Right lung (tissue), 5 donors: ENCODE measurements around the gene GDI2. TPM values are rescaled to one million over a fixed set of nuclear protein-coding genes. Genes with fewer than 3 reads are reported as not detected.
"Not testable (repeated sequence)": the region's sequence is repeated elsewhere in the genome, so short reads cannot be mapped to it uniquely, and the experiment has no call there.

Experiments
- DNase-seq, 2 donors: peaks; one replicate each; pipeline ENCODE4 v3.0.0-alpha.2; 2013
- polyA plus RNA-seq, 5 donors: library from polyadenylated mRNA; unstranded; fragments of 120-200 nt; gene quantifications; one replicate each; pipeline versions ENCODE4 v1.2.1 to v1.2.3, GENCODE V29; 2013; ENCODE audit warnings: inconsistent platforms in 1 of 5, low replicate concordance in 1 of 5; ENCODE audit not compliant: insufficient read length in 5 of 5, insufficient read depth in 1 of 5

Gene GDI2
- polyA plus RNA-seq, 5 donors, result 216 to 317 (median 269) TPM

DNA sequence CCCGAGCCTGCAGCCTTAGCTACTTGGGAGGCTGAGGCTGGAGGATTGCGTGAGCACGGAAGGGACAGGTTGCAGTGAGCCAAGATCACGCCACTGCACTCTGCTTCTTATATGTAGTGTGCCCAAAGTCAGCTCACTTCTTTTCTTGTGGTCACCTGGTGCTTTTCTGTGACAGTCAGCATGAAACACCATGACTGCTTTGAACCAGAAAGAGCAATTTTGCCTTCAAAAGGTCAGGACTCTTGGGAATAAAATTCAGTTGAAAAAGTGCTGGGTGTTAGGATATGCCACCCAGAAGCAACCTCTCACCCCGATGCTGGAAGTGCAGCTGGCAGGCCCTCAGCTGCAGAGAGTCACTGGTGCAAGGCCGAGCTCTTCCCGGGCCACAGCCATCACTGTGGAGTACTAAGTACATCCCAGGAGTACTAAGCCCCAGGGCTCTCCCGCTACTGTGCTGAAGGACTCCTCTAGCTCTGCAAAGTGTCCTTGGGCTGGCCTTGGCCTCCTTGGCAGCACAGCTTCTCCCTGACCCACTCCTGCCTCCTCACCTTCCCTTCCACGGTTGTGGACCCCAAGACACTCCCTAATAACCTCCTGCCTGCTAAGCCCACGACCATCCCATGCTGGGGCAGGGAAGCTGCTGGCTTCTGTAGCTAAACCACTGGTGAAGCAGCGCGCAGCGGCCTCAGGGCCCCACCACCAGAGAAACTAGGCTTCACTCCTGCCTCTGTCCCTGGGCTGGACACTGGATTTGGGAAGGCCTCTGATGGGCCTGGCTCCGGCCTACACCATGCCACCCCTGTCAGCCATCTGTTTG lies 17.6 kb upstream of the GDI2 start:
- no peak for DNase-seq

- DNase-seq, result no peak
Observed at GRCh38 chr10:5829267-5829666, 16.0 kb upstream of the GDI2 start.

GRCh38 chr10:5828725-5829124 lies 15.5 kb upstream of the GDI2 start:
- no peak for DNase-seq

DNA sequence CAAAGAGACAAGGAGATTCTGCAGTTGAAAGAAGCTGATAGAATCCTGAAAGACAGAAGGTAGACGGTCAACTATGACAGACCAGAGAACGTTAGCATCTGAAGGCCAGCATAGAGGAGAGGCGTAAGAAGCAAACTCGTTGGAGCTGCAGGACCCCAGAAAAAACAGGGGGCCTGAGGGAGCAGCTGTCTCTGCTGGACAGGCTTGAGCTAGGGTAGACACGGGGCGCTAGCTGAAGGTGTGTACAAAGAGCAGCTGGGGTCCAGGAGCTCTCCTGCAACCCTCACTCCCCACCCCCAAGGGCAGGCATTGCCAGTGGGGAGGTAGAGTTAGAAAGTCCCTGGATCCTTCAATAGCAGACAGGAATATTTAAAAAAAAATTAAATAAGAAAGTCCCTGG lies 14.6 kb upstream of the GDI2 start:
- DNase-seq, result no peak

DNA sequence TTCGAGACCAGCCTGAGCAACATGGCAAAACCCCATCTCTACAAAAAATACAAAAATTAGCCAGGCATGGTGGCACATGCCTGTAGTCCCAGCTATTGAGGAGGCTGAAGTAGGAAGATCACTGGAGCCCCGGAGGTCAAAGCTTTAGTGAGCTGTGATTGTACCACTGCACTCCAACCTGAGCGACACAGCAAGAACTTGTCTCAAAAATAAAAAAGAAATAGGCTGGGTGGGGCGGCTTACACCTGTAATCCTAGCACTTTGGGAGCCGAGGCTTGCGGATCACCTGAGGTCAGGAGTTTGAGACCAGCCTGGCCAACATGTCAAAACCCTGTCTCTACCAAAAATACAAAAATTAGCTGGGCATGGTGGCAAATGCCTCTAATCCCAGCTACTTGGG lies 13.3 kb upstream of the GDI2 start:
- not testable (repeated sequence) for DNase-seq

DNA sequence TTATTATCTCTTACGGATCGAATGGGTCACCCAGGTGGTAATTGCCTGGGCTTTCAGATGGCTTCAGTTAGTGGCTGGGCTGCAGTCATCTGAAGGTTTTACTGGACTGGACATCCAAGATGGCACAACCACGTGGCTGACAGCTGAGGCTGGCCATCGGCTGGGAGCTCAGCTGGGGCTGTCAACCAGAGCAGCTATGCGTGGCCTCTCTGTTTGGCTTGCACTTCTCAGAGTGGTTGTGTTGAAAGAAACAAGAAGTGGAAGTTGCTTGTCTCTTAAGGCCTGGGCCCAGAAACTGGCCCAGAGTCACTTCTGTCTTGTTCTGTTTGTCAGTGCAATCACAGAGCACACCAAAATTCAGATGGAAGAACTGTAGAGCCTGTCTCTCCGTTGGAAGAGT lies 5.7 kb upstream of the GDI2 start:
- DNase-seq, result no peak

- no peak for DNase-seq
Observed at GRCh38 chr10:5818048-5818331, 4.8 kb upstream of the GDI2 start.

DNA sequence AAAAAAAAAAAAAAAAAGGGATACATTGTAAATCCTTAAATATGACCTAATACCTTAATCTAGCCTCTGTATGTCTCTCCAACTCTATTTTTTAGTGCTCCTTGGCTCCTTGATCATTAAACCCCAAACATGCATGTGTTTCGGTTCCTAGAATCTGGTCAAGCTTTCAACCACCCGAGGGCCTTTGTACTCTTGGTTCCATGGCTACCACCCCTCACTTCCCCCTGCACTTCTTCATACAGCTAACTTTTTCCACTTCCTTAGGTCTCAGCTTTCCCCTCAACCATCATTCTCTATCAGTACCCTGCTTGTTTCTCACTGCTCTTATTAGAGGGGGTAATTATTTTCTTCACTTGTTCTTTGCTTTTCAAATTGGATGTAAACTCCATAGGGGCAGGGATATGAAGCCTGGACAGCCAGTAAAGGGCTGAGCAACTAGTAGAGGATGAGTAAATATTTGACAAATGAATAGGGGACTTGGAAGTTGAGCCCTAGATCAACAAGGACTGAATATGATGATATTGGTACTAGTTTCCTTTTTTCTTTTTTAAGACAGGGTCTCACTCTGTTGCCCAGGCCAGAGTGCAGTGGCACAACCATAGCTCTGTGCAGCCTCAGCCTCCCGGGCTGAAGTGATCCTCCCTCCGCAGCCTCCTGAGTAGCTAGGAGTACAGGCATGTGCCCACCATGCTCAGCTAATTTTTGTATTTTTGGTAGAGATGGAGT lies 4.3 kb upstream of the GDI2 start:
- DNase-seq, result no peak

DNA sequence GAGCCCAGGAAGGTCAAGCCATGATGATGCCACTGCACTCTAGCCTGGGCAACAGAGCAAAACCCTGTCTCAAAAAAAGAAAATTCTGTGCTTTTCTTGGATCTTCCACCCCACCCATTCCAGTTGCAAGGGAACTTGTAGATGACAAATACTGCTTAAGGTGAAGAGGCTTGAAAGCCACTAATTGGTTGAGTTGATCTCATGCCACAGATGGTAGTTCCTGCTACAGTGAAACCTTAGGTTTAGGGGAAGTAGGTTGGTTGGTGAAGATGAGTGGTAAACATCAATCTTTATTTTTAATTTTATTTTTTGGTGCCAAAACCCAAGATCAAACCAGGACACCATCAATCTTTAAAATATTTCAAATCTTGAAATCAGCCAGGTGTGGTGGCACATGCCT lies 2.9 kb upstream of the GDI2 start:
- no peak for DNase-seq

- DNase-seq, result no peak
Observed at GRCh38 chr10:5814110-5815107, 1.2 kb upstream of the GDI2 start.

DNA sequence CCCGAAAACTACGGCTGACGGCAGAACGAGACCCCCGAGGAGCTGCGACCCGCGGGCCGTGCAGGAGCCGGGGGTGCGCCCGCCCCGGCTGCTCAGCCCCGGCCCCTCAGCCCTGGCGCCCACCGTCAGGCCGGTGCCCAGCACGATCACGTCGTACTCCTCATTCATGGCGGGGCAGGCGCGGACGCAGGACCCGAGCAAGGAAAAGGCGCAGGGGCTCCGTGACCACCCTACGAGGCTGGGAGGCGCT lies 218 bp downstream of the GDI2 start:
- no peak for DNase-seq

- DNase-seq, result peak; percentile 35 to 36
Observed at GRCh38 chr10:5812283-5813090, 747 bp downstream of the GDI2 start.

GRCh38 chr10:5811387-5811821 lies 1.8 kb downstream of the GDI2 start:
- no peak for DNase-seq

DNA sequence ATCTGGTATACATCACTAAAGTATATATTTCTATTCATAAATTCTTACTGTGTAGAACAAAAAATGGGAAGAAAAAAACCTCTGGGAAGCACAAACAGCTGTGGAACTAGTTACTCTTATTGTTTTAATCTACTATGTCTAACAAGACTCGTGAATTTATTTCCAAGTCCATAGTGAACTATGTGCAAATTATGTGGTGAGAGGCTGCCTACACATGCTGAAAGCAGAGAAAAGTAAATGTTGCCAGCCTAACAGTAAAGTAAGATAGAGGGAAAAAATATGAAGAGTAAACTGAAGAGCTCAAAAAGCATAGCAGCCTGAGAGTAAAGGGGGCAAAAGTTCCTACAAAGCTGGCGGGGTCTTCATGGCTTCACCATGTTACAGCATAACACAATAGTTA lies 3.0 kb downstream of the GDI2 start:
- no peak for DNase-seq

GRCh38 chr10:5809527-5810154 lies 3.6 kb downstream of the GDI2 start:
- DNase-seq, result no peak

DNA sequence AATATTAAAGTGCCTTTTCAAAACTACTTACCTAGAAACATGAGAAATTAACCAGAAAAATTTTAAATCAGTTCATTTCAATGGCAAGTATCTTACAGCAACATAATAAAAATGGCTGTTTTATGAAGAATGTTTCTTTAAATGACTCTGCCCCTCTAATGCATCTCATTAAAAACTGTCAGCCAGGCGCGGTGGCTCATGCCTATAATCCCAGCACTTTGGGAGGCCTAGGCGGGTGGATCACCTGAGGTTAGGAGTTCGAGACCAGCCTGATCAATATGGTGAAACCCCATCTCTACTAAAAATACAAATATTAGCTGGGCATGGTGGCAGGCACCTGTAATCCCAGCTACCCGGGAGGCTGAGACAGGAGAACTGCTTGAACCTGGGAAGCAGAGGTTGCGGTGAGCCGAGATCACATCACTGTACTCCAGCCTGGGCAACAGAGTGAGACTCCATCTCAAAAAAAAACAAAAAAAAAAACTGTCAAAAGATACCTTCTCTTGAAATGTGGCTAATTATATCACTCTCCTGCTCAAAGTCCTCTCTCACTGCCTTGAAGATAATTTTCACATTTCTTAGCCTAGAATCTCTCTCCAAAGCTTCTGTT lies 4.3 kb downstream of the GDI2 start:
- DNase-seq, result not testable (repeated sequence)

GRCh38 chr10:5806745-5807144 lies 6.5 kb downstream of the GDI2 start:
- DNase-seq, result no peak

- no peak for DNase-seq
Observed at GRCh38 chr10:5805711-5806110, 7.5 kb downstream of the GDI2 start.

- DNase-seq, result no peak
Observed at GRCh38 chr10:5805260-5805659, 8.0 kb downstream of the GDI2 start.

- DNase-seq, result no peak
Observed at GRCh38 chr10:5804386-5804785, 8.8 kb downstream of the GDI2 start.

DNA sequence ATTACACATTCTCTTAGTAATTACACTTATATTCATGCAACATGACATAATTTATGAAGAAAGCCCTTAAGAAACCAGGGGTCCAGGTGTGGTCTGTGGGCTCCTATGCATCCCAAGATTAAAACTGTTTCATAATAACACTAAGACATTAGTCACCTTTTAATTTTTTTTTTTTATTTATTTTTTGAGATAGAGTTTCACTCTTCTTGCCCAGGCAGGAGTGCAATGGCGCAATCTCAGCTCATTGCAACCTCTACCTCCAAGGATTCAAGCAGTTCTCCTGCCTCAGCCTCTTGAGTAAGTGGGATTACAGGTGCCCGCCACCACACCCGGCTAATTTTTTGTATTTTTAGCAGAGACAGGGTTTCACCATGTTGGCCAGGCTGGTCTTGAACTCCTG lies 12.5 kb downstream of the GDI2 start:
- DNase-seq, result no peak
